GM18858 (cell line): ENCODE results near the gene DLGAP5.

Experiments used
- ATAC-seq: cut with Tn5 transposase; IDR thresholded peaks from one replicate; pipeline ENCODE4 v1.9.1; 2021; ENCODE audit not compliant: unreplicated experiment

The DLGAP5 gene

DNA sequence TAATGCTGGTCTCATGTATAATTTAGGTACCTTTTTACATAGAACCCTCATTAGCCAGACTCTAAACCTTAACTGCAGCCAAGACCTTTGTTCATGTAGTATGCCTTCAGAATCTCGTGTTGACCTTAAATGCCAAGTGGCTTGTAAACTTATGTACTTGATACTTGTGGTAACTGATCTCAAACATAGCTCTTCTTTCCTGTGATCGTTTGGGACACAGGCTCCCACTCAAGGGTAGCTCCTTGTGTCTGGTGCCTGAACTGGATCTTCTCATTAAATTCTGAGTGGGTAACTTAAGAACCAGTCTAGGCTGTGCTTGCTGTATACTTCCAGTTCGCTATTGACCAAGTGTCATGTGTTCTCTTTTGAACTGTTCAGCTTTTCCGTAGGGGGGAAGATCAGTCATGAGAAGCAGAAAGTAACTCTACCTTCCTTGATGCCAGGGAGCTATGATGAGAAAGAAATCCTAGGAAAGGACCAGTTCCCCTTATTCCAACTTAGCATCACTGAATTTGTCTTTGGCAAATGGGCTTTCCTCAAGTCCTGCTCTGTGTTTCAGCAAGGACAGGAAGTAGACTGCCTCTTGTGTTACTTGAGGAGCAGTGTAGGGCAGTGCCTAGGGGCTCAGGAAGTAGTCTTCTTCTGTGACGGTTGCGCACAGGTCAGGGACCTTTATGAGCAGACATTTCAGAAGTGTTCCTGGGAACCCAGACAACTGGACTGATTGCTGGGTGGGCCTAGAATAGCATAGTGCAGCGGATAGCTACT, 59.8 kb downstream of the DLGAP5 start:
- ATAC-seq = no peak

- ATAC-seq = no peak
These were observed 61.2 kb downstream of the DLGAP5 start for GRCh38 chr14:55130196-55130550.

DNA sequence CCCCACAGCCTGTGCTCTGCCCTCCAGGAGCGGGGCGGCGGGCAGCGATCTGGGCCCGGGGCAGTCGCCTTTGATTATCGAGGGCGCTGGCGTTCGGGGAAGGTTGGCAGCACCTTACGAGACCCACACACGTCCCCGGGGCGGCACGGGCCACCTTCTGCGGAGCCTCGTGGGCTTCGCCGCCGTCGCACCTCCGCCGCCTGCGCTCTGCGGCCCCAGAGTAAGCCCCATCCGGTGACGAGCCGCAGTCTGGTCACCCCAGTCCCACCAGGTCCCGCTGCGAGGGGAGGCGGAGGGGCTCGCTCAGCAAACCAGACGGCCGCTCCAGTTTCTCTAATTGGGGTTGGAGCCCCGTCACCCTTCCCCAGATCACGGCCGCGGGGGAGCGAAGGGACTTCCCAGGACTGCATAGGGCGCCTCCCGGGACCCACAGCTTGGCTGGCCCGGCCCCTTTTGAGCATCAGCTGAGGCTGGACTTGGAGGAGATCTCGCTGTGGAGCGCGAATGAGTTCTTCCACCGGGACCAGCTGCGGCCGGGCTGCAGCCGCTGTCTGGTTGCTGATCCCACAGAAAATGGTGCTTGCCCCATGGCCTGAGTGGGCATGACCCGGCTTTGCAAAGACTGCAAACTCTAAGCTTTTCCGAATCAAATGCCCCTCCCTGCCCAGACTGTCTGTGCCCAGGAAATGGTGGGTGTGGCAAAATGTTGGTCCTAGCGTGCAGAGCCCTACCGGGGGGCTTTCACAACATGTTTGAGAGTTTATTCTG, 61.8 kb downstream of the DLGAP5 start:
- ATAC-seq = peak; percentile 37

- peak; percentile 46 for ATAC-seq
These were observed 62.3 kb downstream of the DLGAP5 start, which contains the start of gene LGALS3 for GRCh38 chr14:55129086-55129427. Gene LGALS3, plus strand, starts transcription at chr14:55129252. Its CDS starts 8,122 bp downstream, at chr14:55137374.

DNA sequence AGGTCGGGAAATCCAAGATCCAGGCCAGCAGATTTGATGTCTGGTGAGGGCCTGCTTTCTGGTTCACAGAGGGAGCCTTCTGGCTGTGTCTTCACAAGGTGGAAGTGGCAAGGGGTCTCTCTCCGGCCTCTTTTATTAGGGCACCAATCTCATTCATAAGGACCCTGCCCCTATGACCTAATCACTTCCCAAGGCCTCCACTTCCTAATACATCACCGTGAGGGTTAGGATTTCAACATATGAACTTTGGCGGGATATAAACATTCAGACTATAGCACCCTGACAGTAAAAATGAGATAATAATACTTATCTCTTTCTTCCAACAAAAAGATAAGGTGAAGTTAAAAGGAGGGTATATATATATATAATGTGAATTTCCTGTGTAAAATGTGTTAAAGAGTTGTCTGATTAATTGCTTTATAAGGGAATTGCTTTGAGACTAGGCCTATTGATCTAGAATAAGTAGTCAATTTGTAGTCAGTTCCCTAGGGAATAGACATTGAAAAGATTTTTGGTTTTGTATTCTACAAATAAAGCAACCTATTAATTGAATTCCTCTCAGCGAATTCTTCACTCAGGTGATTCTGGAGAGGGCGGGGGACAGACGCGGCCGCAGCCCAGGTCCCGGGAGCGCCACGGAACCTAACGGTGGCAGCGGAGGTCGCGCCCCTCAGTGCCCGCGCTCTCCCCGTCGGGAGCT, 62.8 kb downstream of the DLGAP5 start:
- ATAC-seq = no peak

GRCh38 chr14:55127460-55127951, 63.9 kb downstream of the DLGAP5 start:
- ATAC-seq = no peak

GRCh38 chr14:55126932-55127459, 64.4 kb downstream of the DLGAP5 start:
- ATAC-seq = no peak

GRCh38 chr14:55126034-55126433, 65.4 kb downstream of the DLGAP5 start:
- no peak for ATAC-seq

DNA sequence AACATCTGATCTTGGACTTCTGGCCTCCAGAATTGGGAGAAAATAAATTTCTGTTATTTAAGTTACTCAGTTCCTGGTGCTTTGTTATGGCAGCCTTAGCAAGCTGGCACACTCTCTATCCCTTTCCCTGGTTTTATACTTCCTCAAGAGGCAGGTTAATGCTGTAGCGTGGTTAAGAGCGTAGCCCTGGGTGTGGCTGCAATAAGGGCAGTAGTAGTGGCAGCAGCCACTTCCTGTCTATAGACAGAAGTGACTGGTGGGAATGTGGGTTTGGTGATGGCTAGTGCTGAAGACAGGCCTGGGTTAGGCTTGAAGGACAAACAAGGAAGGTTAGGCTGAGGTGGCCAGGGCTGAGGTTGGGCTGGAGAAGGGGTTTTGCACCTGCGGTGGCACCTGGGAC, 66.0 kb downstream of the DLGAP5 start:
- no peak for ATAC-seq

DNA sequence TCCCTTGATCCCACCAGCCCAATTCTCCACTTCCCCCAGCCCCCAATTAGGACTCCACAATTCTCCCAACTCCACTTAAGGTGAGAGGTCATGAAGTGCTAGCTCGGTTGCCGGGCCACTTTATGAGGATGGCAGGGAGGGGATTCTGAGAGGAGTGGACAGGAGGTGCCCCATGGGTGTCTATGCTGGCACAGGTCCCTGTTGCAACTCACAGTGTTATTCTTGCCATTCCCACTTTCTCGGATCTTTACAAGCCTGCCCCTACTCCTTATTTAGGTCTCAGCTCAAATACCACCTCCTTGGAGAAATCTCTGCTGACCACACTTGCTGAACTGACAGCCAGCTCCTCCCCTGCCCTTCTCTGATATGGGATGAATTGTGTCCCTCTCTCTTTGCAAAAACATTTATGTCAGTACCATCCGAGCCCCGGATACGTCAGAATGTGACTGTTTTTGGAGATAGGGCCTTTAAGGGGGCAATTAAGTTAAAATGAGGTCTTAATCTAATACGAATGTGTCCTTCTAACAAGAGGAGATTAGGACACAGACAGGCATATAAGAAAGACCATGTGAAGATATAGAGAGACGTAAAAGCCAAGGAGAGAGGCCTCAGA, 66.5 kb downstream of the DLGAP5 start:
- ATAC-seq = no peak

- no peak for ATAC-seq
These were observed 67.3 kb downstream of the DLGAP5 start for GRCh38 chr14:55123852-55124639.

GRCh38 chr14:55123101-55123500, 68.3 kb downstream of the DLGAP5 start:
- ATAC-seq = no peak

DNA sequence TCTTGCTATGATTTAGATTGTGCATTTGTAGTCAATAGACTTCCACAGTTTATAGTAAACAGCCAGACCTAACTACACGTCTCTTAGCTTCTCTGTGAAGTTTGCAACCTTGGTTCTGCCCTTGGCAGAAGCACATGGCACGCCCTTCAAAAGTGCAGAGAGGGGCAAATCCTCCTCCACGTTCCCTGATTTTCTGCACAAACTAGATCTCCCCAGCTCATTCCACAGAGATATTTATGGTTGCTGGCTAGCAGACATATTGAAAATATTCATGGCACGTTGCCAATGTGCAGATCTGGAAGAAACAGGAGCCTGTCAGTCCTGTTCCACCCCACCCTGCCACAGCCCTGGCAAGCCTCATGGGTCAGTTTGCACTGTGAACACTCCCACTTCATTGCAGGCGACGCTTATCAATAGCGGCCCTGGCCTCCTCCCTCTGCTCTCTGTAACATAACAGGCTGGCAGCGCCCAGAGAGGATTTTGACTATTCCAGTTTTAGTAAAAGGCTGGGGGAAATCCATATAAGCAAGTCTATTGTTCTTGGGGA, 68.9 kb downstream of the DLGAP5 start:
- no peak for ATAC-seq

DNA sequence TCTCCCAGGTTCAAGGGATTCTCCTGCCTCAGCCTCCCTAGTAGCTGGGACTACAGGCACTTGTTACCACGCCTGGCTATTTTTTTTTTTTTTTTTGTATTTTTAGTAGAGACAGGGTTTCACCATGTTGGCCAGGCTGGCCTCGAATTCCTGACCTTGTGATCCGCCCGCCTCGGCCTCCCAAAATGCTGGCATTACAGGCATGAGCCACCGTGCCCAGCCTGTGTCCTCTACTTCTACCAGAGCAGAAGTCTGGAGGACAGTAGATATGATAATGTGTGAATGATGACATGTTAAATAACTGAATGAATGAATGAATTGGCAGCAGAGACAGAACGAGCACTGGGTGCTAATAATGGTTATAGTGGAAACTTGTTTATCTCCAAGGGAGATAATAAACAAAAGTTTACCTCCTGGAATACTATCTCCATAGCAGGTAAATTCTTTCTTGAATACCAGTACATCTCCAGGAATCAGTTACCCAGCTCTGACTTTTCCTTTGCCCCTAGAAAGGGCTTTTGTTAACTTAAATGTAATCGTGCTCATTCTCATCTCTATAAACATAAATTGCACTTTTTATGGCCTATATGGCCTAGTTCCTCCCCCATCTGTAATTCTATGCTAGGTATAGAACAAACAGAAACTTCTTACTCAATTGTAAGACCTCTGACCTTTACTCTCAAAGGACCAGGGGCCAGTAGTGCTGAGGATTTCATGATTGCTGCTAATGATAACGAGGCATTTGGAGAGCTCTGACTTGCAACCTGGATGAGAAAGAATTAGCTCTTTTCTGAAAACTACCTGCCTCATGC, 69.6 kb downstream of the DLGAP5 start:
- ATAC-seq = no peak

DNA sequence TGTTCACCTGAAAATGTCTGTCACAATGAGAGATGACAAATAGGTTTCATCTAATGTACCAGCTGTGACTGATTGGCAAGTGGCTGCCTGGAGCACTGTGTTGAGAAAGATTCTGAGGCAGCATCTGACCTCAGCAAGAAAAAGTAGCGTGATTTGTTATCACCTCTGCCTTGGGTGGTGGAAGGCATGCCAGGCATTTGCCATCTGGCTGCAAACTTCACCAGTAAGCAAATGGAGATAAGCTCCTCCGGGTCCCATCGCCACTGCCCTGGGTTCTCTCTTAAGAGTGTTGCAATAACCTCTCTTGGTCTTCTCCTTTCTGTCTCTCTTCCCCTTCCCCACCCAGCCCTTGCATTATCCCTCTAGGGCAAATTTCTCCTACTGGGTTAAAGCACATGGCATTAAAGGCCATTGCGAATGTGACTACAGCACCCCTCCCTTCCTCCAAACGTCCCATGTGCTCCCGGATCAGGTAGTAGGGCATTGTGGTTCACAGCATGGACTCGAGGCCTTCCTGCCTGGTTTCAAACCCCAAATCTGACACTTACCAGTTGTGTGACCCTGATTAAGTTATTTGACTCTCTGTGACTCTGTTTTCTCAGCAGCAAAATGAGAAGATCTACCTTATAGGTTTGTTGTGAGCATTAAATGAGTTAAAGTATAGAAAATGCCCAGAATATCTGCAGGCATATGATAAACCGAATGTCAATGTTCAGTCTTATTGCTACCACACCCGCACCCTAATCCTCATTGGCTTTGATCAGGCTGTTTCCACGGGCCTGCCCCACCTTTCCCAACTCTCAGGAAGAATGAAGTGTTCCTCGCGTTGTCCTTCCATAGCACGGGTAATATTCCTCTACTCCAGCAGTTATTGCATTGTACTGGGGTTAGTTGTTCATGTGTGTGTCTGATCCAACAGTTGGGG, 70.6 kb downstream of the DLGAP5 start:
- no peak for ATAC-seq

GRCh38 chr14:55118761-55119160, 72.6 kb downstream of the DLGAP5 start:
- no peak for ATAC-seq

DNA sequence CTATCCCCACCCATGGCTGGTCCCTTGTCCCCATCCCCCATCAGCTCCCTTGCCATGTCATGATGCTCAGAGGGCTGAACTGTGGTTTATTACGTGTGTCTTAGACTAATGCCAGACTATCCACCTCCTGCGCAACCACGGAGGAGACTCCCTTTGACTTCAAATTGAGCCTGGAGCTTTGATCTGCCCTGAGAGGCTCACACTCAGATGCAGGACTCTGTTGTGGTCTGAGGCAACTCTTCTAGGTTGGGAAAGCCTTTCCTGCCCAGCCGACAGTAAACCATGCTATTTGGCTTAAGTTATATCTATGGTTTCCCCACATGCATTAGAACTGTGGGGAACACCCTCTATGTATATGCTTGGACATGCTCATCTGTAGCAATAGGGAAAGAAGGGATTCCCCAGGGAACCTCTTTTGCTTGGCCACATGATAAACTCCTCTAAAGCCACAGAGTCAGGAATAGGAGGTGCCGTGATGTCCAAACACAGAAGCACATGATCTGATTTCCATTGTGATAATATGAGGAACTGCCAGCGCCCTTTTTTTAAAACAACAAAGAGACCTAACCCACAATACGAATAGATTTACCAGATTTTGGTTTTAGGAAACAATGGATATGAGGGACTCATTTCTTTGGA, 73.5 kb downstream of the DLGAP5 start:
- no peak for ATAC-seq
